H1 (cell line): Measurements from ENCODE around the gene TRAPPC2B.

Experiments
- CTCF ChIP-seq, 3 experiments: IDR thresholded peaks; 1 replicate in 2 of 3; 2 replicates in 1 of 3; pipeline versions ENCODE4 v1.5.1 to v1.6.1; 2011; ENCODE audit warnings: low read length in 3 of 3, mild to moderate bottlenecking in 3 of 3, inconsistent platforms in 2 of 3, low read depth in 1 of 3, moderate library complexity in 1 of 3; ENCODE audit not compliant: insufficient read depth in 1 of 3; ENCODE audit errors: control extremely low read depth in 1 of 3
- EZH2 ChIP-seq: fragments of 200-600 bp; sonication (generic); IDR thresholded peaks from 2 replicates; pipeline ENCODE4 v1.7.1; 2012; ENCODE audit warnings: low read depth, mild to moderate bottlenecking, moderate library complexity, low read length, inconsistent platforms; ENCODE audit not compliant: severe bottlenecking
- SIN3A ChIP-seq, 2 experiments: IDR thresholded peaks in 1 of 2; conservative IDR thresholded peaks in 1 of 2; 2 replicates each; pipeline ENCODE4 v1.6.1; 2011 to 2012; ENCODE audit warnings: low read length in 2 of 2, improper control_type of control experiment in 1 of 2, low read depth in 1 of 2, mild to moderate bottlenecking in 1 of 2
- SIX5 ChIP-seq: IDR thresholded peaks from 2 replicates; pipeline ENCODE4 v1.6.1; 2011; ENCODE audit warnings: mild to moderate bottlenecking, low read depth, low read length

GRCh38 chr19:57363688-57364181, 384 bp downstream of the TRAPPC2B start:
- TF ChIP-seq CTCF (IDR thresholded peaks at IDR 0.05; ENCODE audit: control extremely low read depth in 1 of 3, insufficient read depth in 1 of 3, low read depth in 1 of 3, low read length in 3 of 3), result no peak
- no peak for TF ChIP-seq EZH2
- TF ChIP-seq SIX5, result no peak
- no peak; a peak in 1 of 4 replicates for TF ChIP-seq SIN3A (conservative IDR thresholded peaks at IDR 0.05 in 1 of 2, IDR thresholded peaks at IDR 0.05 in 1 of 2; ENCODE audit: low read depth in 1 of 2, low read length in 2 of 2)
